HG03565 (cell line): ENCODE results near the gene MPHOSPH8.
"Not testable (repeated sequence)": the region's sequence is repeated elsewhere in the genome, so short reads cannot be mapped to it uniquely, and the experiment has no call there.

Experiments
- ATAC-seq: cut with Tn5 transposase; IDR thresholded peaks from one replicate; pipeline ENCODE4 v1.9.1; 2021; ENCODE audit warnings: mild to moderate bottlenecking, moderate library complexity; ENCODE audit not compliant: unreplicated experiment

Gene MPHOSPH8

GRCh38 chr13:19632915-19633478 lies 462 bp upstream of the MPHOSPH8 start:
- ATAC-seq = no peak

- no peak for ATAC-seq
These were observed 839 bp downstream of the MPHOSPH8 start for GRCh38 chr13:19634256-19634740.

- not testable (repeated sequence) for ATAC-seq
These were observed 2.5 kb downstream of the MPHOSPH8 start for GRCh38 chr13:19635926-19636325.

GRCh38 chr13:19643652-19644051 lies 10.2 kb downstream of the MPHOSPH8 start:
- ATAC-seq = no peak

- no peak for ATAC-seq
These were observed 11.5 kb downstream of the MPHOSPH8 start for GRCh38 chr13:19645000-19645399.

- ATAC-seq = no peak
These were observed 12.6 kb downstream of the MPHOSPH8 start for GRCh38 chr13:19646063-19646462.

GRCh38 chr13:19650742-19651141 lies 17.3 kb downstream of the MPHOSPH8 start:
- no peak for ATAC-seq

GRCh38 chr13:19657872-19658591 lies 24.6 kb downstream of the MPHOSPH8 start:
- ATAC-seq = no peak

- no peak for ATAC-seq
These were observed 25.4 kb downstream of the MPHOSPH8 start for GRCh38 chr13:19658831-19659230.

GRCh38 chr13:19661126-19661525 lies 27.7 kb downstream of the MPHOSPH8 start:
- ATAC-seq = no peak

- ATAC-seq = no peak
These were observed 28.1 kb downstream of the MPHOSPH8 start for GRCh38 chr13:19661561-19661960.

GRCh38 chr13:19663416-19663979 lies 30.0 kb downstream of the MPHOSPH8 start:
- ATAC-seq = no peak

GRCh38 chr13:19664481-19665230 lies 31.2 kb downstream of the MPHOSPH8 start:
- no peak for ATAC-seq

- no peak for ATAC-seq
These were observed 32.0 kb downstream of the MPHOSPH8 start for GRCh38 chr13:19665427-19665859.

GRCh38 chr13:19668778-19669177 lies 35.3 kb downstream of the MPHOSPH8 start:
- no peak for ATAC-seq

- no peak for ATAC-seq
These were observed 36.7 kb downstream of the MPHOSPH8 start for GRCh38 chr13:19670147-19670546.

GRCh38 chr13:19672990-19673389 lies 39.5 kb downstream of the MPHOSPH8 start:
- no peak for ATAC-seq

GRCh38 chr13:19673473-19674430 lies 40.3 kb downstream of the MPHOSPH8 start:
- no peak for ATAC-seq

- ATAC-seq = no peak
These were observed 41.4 kb downstream of the MPHOSPH8 start for GRCh38 chr13:19674898-19675297.

GRCh38 chr13:19676168-19676567 lies 42.7 kb downstream of the MPHOSPH8 start:
- no peak for ATAC-seq
